GM21737 (cell line): ENCODE measurements around the gene WAS.
"Not testable (repeated sequence)": the region's sequence is repeated elsewhere in the genome, so short reads cannot be mapped to it uniquely, and the experiment has no call there.

Experiments
- ATAC-seq: cut with Tn5 transposase; IDR thresholded peaks from one replicate; pipeline ENCODE4 v1.9.1; 2021; ENCODE audit warnings: mild to moderate bottlenecking, moderate library complexity; ENCODE audit not compliant: unreplicated experiment

The WAS gene

DNA sequence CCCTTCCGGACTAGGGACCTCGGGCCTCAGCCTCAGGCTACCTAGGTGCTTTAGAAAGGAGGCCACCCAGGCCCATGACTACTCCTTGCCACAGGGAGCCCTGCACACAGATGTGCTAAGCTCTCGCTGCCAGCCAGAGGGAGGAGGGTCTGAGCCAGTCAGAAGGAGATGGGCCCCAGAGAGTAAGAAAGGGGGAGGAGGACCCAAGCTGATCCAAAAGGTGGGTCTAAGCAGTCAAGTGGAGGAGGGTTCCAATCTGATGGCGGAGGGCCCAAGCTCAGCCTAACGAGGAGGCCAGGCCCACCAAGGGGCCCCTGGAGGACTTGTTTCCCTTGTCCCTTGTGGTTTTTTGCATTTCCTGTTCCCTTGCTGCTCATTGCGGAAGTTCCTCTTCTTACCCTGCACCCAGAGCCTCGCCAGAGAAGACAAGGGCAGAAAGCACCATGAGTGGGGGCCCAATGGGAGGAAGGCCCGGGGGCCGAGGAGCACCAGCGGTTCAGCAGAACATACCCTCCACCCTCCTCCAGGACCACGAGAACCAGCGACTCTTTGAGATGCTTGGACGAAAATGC is at the start of gene WAS:
TSS of gene WAS (plus strand) at position 389 of the 572 bp plus-strand sequence. CDS start at position 444, 55 bp downstream.
- peak; percentile 91 for ATAC-seq

DNA sequence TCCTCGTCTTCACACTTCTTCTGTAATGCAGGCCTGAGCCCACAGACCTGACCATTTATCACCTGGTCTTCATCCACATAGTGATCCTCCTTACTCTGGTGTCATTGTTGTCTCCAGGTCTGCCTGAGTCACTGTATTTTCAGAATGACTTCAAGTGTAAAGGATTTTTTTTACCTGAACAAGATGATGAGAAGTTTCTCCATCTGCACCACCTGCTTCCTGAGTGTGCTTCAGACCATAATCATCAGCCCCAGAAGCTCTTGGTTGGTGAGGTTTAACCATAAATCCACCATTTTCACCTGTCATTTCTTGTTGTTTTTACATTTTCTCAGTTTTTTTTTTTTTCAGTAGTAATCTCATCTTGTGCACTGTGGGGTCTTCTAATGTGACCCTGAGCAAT is 47.3 kb upstream of the WAS start:
- ATAC-seq: no peak

DNA sequence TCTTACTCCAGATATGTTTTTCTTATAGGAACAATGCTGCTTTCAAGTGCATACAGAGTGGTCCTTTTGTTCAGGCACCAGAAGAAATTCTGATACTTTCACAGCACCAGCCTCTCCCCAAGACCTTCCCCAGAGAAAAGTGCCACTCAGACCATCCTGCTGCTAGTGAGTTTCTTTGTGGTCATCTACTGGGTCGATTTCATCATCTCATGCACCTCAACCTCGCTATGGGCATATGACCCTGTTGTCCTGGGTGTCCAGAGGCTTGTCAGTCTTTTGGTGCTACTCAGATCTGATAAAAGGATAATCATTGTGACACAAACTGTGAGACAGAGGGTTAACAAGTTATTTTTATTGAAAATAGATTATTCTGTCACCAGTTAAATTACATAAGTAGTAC is 46.8 kb upstream of the WAS start:
- no peak for ATAC-seq

DNA sequence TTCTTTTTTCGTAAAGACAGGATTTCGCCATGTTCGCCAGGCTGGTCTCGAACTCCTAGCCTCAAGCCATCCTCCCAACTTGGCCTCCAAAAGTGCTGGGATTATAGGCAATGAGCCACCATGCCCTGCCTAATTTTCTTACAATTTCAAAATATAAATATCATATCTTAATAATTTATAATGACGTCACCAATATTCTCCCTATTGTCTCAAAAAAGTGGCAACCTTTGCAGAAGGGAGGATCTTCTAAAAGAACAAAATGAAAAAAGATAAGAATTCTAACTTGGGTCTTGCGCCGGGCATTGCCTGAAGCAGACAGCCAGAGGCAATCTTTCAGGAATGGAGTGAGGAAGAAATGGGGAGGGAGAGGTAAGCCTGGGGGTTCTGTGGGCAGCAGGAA is 37.9 kb upstream of the WAS start:
- ATAC-seq: no peak

DNA sequence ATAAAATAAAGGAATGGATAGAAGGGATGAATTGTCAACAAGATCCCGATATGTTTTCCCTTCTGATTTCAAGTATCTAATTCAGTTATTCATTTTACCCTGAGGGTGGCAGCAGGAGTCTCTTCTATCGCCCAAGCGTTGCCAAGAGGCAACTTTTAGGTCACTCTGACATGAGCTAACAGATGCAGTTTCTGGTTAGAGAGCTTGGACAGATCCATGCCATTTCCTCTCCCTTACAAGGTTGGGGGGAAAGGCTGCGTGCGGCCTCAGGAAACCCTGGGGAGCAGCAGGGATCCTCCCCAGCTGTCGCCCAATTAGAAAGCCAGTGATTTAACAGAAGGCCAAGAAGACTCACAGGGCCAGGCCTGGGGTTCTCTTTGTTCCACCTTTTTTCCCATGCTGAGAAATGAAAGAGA is 35.3 kb upstream of the WAS start:
- ATAC-seq: no peak

DNA sequence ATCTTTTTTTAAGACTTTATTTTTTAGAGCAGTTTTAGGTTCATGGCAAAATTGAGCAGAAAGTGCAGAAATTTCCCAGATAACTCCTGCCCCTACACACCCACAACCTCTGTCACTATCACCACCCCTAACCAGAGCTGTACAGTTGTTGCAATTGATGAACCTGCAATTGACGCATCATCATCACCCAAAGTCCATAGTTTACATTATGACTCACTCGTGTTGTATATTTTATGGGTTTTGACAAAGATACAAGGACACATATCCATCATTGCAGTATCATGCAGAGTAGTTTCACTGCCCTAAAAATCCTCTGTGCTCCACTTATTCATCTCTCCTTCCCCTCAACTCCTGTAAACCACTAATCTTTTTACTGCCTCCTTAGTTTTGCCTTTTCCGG is 34.5 kb upstream of the WAS start:
- ATAC-seq: no peak

DNA sequence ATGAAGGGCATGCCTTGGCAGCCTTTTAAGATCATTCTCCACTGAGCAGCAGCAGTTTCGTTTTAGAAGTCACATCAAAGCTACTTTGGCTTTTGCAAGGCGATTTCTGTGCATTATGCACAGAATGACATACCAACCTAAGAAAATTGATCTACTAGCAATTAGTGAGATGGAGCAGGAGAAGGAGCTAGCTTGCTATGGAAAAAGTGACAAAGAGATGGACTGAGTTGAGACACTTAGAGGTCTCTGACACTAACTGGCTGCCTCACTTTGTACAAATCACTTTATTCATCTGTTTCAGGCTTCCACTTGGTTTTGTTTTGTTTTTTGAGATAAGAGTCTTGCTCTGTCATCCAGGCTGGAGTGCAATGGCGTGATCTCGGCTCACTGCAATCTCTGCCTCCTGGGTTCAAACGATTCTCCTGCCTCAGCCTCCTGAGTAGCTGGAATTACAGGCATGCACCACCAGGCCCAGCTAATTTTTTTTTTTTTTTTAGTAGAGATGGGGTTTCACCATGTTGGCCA is 31.5 kb upstream of the WAS start:
- ATAC-seq: not testable (repeated sequence)

DNA sequence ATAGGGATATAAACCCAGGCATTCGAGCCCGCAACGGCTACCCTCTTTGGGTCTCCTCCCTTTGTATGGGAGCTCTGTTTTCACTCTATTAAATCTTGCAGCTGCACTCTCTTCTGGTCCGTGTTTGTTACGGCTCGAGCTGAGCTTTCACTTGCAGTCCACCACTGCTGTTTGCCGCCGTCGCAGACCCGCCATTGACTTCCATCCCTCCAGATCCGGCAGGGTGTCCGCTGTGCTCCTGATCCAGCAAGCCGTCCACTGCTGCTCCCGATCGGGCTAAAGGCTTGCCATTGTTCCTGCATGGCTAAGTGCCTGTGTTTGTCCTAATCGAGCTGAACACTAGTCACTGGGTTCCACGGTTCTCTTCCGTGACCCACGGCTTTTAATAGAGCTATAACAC is 28.9 kb upstream of the WAS start:
- not testable (repeated sequence) for ATAC-seq

DNA sequence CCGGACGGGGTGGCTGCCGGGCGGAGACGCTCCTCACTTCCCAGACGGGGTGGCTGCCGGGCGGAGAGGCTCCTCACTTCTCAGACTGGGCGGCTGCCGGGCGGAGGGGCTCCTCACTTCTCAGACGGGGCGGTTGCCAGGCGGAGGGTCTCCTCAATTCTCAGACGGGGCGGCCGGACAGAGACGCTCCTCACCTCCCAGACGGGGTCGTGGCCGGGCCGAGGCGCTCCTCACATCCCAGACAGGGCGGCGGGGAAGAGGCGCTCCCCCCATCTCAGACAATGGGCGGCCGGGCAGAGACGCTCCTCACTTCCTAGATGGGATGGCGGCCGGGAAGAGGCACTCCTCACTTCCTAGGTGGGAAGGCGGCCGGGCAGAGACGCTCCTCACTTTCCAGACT is 23.9 kb upstream of the WAS start:
- not testable (repeated sequence) for ATAC-seq

DNA sequence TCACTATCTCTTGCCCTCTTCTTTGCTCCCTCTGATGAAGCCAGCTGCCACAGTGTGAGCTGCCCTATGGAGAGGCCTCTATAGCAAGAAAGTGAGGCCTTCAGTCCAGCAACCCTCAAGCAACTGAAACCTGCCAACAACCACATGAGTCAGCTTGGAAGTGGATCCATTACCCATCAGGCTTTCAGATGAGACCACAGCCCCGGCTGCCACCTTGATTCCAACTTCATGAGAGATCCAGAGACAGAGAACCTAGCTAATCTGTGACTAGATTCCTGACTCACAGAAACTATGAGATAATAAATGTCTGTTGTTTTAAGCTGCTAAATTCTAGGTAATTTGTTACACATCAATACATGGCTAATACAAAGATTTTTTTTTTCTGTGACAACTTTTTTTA is 20.4 kb upstream of the WAS start:
- no peak for ATAC-seq

DNA sequence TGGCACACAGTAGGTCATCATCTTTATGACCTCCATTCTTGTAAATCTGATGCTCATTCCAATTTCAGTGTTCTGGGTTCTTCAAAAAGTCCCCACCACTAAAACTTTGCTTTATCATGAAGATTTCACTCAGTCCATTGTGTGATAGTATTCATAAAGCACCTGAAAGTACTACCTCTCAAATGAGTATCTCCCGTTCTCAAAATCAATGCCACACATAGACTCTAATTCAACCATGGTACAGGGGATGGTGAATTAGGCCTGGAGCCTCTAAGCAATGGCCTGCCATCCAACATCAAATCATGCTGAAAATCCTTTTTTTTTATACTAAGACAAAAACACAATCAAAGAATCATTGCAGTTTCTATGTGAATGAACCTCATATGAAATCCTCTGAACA is 19.4 kb upstream of the WAS start:
- no peak for ATAC-seq

DNA sequence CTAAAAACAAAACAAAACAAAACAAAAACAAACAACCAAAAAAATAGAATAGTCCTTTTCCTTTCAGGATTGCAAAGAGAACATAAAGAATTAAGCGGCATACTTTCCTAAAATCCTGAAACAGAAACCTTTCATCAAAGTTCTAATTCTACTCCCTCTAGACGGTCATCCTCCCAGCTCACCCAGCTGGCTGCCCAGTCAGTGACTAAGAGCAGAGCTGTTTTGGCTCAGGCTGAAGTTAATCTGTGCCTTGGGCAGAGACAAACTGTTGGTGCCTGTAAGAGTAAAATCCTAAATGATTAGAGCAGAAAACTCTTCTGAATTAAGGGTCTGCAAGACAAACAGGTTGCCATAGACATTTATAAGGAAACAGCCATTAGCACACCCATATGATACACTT is 17.6 kb upstream of the WAS start:
- ATAC-seq: no peak

DNA sequence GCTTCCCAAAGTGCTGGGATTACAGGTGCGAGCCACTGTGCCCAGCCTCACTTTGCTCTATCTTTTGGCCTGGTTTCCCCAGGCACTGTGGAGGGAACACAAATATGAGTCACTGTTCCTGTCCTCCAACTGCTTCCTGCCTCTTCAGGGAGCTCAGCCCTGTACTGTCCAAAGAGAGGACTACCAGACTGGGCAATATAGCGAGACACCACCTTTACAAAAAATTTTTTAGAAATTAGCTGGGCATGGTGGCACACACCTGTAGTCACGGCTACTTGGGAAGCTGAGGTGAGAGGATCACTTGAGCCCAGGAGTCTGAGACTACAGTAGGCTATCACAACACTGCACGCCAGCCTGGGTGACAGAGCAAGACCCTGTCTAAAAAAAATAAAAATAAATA is 16.9 kb upstream of the WAS start:
- no peak for ATAC-seq

DNA sequence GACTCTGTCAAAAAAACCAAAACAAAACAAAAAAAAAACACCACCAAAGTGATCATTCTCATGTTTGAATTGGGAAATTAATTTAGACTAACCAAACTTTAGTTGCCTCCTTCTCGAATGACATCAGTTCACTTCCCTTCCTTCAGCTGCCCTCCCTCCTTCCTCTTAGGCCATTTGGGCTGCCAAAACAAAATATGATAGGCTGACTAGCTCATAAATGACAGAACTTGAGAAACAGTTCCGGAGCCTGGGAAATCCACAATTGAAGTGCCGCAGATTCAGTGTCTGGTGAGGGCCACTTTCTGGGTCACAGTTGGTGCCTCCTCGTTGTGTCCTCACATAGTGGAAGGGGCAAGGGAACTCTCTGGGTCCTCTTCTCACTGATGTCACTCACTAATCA is 16.1 kb upstream of the WAS start:
- ATAC-seq: no peak

DNA sequence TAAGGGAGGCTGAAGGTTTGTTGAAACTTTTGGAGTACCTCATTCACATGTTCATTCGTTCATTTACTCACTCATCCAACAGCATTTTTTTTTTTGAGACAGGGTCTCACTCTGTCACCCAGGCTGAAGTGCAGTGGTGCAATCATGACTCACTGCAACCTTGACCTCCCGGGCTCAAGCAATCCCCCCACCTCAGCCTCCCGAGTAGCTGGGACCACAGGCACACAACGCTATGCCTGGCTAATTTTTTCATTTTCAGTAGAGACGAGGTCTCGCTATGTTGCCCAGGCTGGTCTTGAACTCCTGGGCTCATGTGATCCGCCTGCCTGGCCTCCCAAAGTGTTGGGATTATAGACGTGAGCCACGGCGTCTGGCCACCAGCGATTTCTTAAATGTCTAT is 15.4 kb upstream of the WAS start:
- not testable (repeated sequence) for ATAC-seq

DNA sequence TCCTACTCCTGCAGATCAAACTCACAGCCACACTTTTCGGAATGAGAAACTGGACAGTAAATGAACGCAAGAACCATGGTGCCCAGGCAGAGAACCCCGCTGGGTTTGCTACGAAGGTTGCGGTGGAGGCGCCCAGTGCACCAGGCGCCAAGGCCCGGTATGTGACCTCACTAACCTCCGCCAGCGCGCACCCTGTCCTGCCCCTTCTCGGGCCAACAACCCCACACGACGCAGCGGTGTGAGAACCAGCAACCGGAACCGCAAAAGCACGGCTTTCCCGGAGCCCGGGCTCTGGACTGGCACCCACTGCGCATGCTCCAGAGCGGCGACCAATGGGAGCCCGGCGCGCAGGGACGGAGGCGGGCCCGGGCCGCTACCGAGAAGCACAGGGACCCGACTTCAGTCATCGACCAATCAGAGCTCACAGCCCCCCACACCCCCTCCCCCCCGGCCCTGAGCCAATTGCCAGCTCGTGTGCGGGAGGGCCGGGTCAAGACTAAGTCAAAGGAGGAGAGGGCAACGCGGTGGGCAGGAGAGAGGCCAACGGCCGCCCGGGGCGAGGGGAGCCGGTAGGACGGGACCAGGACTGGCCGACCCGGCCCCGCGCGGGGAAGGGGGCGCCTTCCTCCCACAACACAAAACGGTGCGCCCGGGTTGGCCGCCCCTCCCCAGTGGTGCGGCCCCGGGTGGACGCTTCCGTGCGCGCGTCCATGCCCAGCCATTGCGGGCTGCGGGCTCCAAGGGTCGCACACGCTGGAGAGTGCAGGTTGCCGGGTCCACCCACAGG is 7.3 kb upstream of the WAS start:
- ATAC-seq: peak; percentile 92

DNA sequence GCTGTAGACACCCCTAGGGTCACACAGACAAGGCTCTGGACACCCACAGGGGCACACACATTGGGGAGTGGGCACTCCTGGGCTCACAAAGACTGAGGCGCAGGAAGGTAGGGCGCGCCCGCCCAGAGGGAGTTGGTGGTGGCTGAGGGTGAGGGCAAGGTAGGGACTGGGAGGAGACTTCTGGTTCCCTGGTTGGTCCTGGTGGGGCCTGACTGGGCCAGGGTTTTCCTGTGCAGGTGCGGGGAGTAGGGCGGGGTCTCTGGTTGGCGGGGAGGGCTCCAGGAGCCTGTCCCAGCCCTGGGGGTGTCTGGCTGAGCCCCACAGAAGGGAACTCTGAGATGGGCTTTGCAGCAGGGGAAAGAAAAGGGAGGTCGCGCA is 6.7 kb upstream of the WAS start:
- ATAC-seq: peak; percentile 11

DNA sequence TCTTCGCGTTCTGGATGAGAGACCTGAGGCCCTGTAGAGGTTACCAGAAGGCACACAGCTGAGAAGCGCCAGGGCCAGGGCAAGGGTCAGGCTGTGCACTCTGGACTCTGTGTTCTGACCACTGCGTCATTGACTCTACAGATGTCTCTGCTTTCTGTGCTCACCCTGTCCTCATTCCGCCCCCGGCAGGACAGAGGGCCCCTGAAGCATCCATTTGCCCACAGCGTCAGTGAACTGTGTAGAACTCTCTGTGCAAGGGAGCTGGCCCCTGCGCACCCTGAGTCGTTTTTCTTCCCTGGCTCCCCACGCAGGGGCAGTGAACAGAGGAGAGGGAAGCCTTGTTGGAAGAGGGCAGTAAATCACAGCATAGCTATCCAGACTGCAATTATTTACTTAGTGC is 6.1 kb upstream of the WAS start:
- ATAC-seq: no peak

DNA sequence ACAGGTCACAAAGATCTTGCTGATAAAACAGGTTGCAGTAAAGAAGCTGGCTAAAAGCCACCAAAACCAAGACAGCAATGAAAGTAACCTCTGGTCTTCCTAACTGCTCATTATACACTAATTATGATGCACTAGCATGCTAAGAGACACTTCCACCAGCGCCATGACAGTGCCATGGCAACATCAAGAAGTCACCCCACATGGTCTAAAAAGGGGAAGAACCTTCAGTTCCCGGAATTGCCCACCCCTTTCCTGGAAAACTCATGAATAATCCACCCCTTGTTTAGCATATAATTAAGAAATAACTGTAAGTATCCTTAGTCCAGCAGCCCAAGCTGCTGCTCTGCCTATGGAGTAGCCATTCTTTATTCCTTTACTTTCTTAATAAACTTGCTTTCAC is 3.1 kb upstream of the WAS start:
- ATAC-seq: not testable (repeated sequence)

DNA sequence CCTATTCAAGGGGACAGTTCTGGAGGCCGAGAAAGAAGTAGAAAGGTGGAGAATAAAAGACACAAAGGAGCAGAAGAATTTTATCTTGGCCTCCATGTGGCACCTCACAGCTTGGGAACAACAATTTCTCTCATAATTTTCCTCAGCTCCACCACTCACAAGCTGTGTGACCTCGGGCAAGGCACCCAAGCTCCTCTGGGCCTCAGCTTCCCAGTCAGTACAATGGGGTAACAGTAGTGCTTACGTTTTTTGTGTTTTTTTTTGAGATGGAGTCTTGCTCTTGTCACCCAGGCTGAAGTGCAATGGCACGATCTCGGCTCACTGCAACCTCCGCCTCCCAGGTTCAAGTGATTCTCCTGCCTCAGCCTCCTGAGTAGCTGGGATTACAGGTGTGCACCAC is 2.7 kb upstream of the WAS start:
- not testable (repeated sequence) for ATAC-seq

DNA sequence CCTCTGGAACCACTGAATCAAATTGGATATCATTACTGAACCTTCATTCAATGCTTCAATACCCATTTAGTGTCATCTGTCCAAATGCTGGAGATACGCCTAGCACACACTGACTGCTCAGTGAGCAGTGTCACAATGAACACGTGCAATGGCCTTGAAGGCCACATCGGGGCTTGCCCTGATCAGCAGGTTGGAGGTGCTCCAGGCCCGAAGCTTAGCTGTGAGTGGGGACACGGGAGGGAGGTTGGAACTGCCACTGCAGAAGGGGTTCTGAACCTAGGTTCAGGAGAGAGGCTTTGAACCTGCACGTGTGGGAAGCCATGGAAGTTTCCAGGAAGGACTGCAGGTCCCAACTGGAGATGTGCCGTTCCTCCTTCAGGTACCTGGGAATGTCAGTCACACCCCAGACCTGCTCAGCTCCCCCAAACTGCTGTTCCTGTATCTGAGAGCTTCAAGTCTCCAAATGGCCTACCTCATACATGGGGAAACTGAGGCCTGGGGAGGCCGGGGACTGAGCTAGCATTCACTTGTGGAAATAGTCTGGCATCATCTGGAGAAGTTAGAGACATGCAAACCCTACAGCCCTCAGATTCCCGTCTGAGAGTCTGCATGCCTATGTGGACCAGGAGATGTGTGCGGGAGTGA is 1.9 kb upstream of the WAS start:
- no peak for ATAC-seq

DNA sequence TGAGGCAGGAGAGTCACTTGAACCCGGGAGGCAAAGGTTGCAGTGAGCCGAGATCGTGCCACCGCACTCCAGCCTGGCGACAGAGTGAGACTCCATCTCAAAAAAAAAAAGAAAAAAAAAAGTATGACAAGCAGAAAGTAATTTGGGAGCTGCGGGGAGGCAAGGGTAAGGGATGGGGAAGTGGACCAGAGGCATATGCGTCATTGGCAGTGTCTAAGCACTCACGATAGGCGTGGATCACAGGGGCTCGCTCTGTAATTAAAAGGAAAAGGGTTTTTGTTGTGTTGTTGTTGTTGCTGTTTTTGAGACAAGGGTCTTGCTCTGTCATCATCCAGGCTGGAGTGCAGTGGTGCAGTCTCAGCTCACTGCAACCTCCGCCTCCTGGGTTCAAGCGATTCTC is 804 bp upstream of the WAS start:
- ATAC-seq: not testable (repeated sequence)
